MCF 10A (cell line): ENCODE measurements around the gene RBFOX2. TPM values are rescaled to one million over a fixed set of nuclear protein-coding genes. Genes with fewer than 3 reads are reported as not detected.

Experiments used
- BruUV-seq: library from RNA; stranded (reverse); fragments of 400-500 nt; replicated peaks from 2 replicates; lab custom pipeline; 2021; lab: Mats Ljungman, UMichigan
- CTCF ChIA-PET: fragments of 300-600 bp; sonication (Branson Sonifier 250); formaldehyde crosslinking; extraction: SDS; loops from one replicate; lab custom pipeline; 2021; ENCODE audit warnings: antibody characterized with exemption, inconsistent platforms; lab: Yijun Ruan, JAX
- POLR2A ChIA-PET: fragments of 300-600, 350-650 bp; sonication (Branson Sonifier 250); formaldehyde crosslinking; extraction: SDS; loops from one replicate; lab custom pipeline; 2020; ENCODE audit warnings: antibody characterized with exemption, inconsistent platforms; lab: Yijun Ruan, JAX
- DNase-seq: peaks from one replicate; pipeline ENCODE4 v3.0.0-alpha.2; 2018; ENCODE audit not compliant: unreplicated experiment
- H3K27ac Mint-ChIP-seq: one replicate; pipeline ENCODE4 v1.8.0; 2022; ENCODE audit warnings: mild to moderate bottlenecking, low read depth, mixed read lengths; ENCODE audit not compliant: unreplicated experiment
- H3K27me3 Mint-ChIP-seq: one replicate; pipeline ENCODE4 v1.8.0; 2022; ENCODE audit warnings: mixed read lengths; ENCODE audit not compliant: insufficient read depth, unreplicated experiment
- H3K36me3 Mint-ChIP-seq: one replicate; pipeline ENCODE4 v1.8.0; 2022; ENCODE audit warnings: mild to moderate bottlenecking, moderate library complexity, mixed read lengths; ENCODE audit not compliant: insufficient read depth, unreplicated experiment
- H3K4me1 Mint-ChIP-seq: one replicate; pipeline ENCODE4 v1.8.0; 2022; ENCODE audit warnings: mixed read lengths; ENCODE audit not compliant: insufficient read depth, unreplicated experiment
- H3K4me3 Mint-ChIP-seq: one replicate; pipeline ENCODE4 v1.8.0; 2022; ENCODE audit warnings: mild to moderate bottlenecking, moderate library complexity, mixed read lengths; ENCODE audit not compliant: unreplicated experiment
- H3K9me3 Mint-ChIP-seq: one replicate; pipeline ENCODE4 v1.8.0; 2022; ENCODE audit warnings: mixed read lengths; ENCODE audit not compliant: unreplicated experiment
- CTCF ChIP-seq: fragments of 200-600 bp; IDR thresholded peaks from one replicate; pipeline ENCODE4 v1.8.0; 2022; ENCODE audit warnings: antibody characterized with exemption, mild to moderate bottlenecking; ENCODE audit not compliant: unreplicated experiment
- intact Hi-C: fragments of 100-400 bp; cut with micrococcal nuclease; formaldehyde crosslinking; loops from 2 replicates; pipeline ENCODE4 v1.14.1; 2022
- total RNA-seq: library from RNA; stranded (reverse); gene quantifications from 2 replicates; pipeline ENCODE4 v1.2.3, GENCODE V29; 2022

Gene RBFOX2
- total RNA-seq, 1 experiment from 2014 or later: 89.4 TPM

- no peak for DNase-seq
- no peaks in the 10 kb centered on the region for H3K27me3 Mint-ChIP-seq
- ChIA-PET POLR2A (no interaction called here), CTCF (interaction anchor here (1.0 kb wide), 1 partner anchor 80 kb away, joined by 3 read pairs; no protein-coding TSS in a partner anchor)
- no peak overlapping the region for H3K27ac Mint-ChIP-seq
- no TSS peak for BruUV-seq
- no peak overlapping the region for H3K4me3 Mint-ChIP-seq
- intact Hi-C loops: no loop called here
- H3K4me1 Mint-ChIP-seq: no peaks in the 10 kb centered on the region
- no peaks in the 10 kb centered on the region for H3K9me3 Mint-ChIP-seq
- H3K36me3 Mint-ChIP-seq: peaks cover 6% of the 10 kb centered on the region
- TF ChIP-seq CTCF: no peak
Measured at GRCh38 chr22:35986088-35986487, 42.5 kb downstream of the RBFOX2 start.

GRCh38 chr22:35985371-35985770 is 43.3 kb downstream of the RBFOX2 start:
- POLR2A ChIA-PET: no interaction called here
- DNase-seq: no peak
- Mint-ChIP-seq H3K27ac (no peak overlapping the region), H3K4me3 (no peak overlapping the region), H3K4me1 (no peaks in the 10 kb centered on the region), H3K27me3 (no peaks in the 10 kb centered on the region), H3K36me3 (peaks cover 6% of the 10 kb centered on the region), H3K9me3 (no peaks in the 10 kb centered on the region)
- intact Hi-C loops: no loop called here
- CTCF ChIA-PET: interaction anchor here (1.0 kb wide), 1 partner anchor 81 kb away, joined by 3 read pairs; no protein-coding TSS in a partner anchor
- no TSS peak for BruUV-seq
- TF ChIP-seq CTCF: no peak

- H3K4me1 Mint-ChIP-seq: no peaks in the 10 kb centered on the region
- CTCF ChIA-PET: interaction anchor here (0.5 to 0.9 kb wide), 3 partner anchors 12 to 358 kb away, joined by 3 to 5 read pairs (median 4); no protein-coding TSS in a partner anchor
- no TSS peak for BruUV-seq
- intact Hi-C loops: no loop called here
- no peak for DNase-seq
- H3K27ac Mint-ChIP-seq: no peak overlapping the region
- H3K36me3 Mint-ChIP-seq: peaks cover 6% of the 10 kb centered on the region
- POLR2A ChIA-PET: interaction anchor here (0.6 to 0.8 kb wide), 2 partner anchors 15 to 487 kb away, joined by 3 to 4 read pairs; no protein-coding TSS in a partner anchor
- no peaks in the 10 kb centered on the region for H3K27me3 Mint-ChIP-seq
- TF ChIP-seq CTCF: no peak
- no peak overlapping the region for H3K4me3 Mint-ChIP-seq
- H3K9me3 Mint-ChIP-seq: no peaks in the 10 kb centered on the region
Measured at GRCh38 chr22:35984183-35985175, 44.1 kb downstream of the RBFOX2 start.

- no TSS peak for BruUV-seq
- POLR2A ChIA-PET: no interaction called here
- Mint-ChIP-seq H3K36me3 (peaks cover 6% of the 10 kb centered on the region), H3K27me3 (no peaks in the 10 kb centered on the region), H3K4me3 (no peak overlapping the region), H3K9me3 (no peaks in the 10 kb centered on the region), H3K27ac (no peak overlapping the region), H3K4me1 (no peaks in the 10 kb centered on the region)
- CTCF ChIA-PET: interaction anchor here (0.6 kb wide), 1 partner anchor 137 kb away, joined by 3 read pairs; no protein-coding TSS in a partner anchor
- intact Hi-C loops: no loop called here
- no peak for TF ChIP-seq CTCF
- DNase-seq: no peak
Measured at GRCh38 chr22:35981900-35982299, 46.7 kb downstream of the RBFOX2 start.
